ENCODE results near the gene ZFP1. TPM values are rescaled to one million over a fixed set of nuclear protein-coding genes. Genes with fewer than 3 reads are reported as not detected.

Gene ZFP1
- total RNA-seq, 6 experiments from 2014 or later, result 3.7 to 18.6 (median 9.3) TPM

DNA sequence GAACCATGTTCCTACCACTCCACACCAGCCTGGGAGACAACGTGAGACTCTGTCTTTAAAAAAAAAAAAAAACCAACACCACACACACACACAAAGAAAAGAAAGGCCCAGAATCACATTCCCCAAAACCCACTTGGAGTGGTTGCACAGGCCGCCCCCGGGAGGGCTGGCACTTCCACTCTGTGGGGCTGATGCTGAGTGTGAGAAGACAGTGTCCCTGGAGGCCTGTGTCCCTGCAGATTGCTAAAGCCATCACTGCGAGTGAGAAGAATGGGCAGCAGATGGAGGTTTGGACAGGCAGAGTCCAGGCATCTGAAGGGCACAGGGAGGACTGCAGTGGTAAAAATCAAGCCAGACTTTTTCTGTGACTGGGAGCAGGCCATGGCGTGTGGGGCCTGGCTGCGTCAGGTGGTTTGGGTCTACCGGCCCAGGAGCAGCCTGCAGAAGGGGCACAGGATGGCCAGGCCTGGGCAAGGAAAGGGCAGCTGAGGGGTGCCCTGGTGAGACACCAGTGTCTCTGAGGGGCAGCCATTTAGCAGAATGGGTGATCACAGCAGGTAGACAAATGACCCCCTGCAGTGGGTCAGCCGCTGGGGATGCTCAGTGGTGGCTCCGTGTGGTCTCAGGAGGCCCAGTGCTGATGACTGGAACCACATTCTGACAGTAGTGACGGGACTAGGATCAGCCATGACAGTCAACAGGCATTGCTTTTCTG is 45.6 kb downstream of the ZFP1 start:
- intact Hi-C loops (cut with DNase I), result no loop called here
- Histone ChIP-seq H3K4me1 (no peaks in the 10 kb centered on the region), H3K4me3 (no peak overlapping the region), H3K36me3 (no peaks in the 10 kb centered on the region), H3K27ac (no peak overlapping the region), H3K27me3 (no peaks in the 10 kb centered on the region), H3K9me3 (no peaks in the 10 kb centered on the region)
- TF ChIP-seq POLR2A (IDR thresholded peaks at IDR 0.05), result no peak
- TF ChIP-seq, protein P1, sequence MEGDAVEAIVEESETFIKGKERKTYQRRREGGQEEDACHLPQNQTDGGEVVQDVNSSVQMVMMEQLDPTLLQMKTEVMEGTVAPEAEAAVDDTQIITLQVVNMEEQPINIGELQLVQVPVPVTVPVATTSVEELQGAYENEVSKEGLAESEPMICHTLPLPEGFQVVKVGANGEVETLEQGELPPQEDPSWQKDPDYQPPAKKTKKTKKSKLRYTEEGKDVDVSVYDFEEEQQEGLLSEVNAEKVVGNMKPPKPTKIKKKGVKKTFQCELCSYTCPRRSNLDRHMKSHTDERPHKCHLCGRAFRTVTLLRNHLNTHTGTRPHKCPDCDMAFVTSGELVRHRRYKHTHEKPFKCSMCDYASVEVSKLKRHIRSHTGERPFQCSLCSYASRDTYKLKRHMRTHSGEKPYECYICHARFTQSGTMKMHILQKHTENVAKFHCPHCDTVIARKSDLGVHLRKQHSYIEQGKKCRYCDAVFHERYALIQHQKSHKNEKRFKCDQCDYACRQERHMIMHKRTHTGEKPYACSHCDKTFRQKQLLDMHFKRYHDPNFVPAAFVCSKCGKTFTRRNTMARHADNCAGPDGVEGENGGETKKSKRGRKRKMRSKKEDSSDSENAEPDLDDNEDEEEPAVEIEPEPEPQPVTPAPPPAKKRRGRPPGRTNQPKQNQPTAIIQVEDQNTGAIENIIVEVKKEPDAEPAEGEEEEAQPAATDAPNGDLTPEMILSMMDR (IDR thresholded peaks at IDR 0.05), result no peak
- ATAC-seq (no peak), DNase-seq (peak in 2 of 3 donors; percentile 3 to 33)
- 90% methylated on average over 4 of the region's 10 CpGs for WGBS (ENCODE audit: insufficient coverage, low coverage, low lambda C conversion rate, missing lambda C conversion rate)

DNA sequence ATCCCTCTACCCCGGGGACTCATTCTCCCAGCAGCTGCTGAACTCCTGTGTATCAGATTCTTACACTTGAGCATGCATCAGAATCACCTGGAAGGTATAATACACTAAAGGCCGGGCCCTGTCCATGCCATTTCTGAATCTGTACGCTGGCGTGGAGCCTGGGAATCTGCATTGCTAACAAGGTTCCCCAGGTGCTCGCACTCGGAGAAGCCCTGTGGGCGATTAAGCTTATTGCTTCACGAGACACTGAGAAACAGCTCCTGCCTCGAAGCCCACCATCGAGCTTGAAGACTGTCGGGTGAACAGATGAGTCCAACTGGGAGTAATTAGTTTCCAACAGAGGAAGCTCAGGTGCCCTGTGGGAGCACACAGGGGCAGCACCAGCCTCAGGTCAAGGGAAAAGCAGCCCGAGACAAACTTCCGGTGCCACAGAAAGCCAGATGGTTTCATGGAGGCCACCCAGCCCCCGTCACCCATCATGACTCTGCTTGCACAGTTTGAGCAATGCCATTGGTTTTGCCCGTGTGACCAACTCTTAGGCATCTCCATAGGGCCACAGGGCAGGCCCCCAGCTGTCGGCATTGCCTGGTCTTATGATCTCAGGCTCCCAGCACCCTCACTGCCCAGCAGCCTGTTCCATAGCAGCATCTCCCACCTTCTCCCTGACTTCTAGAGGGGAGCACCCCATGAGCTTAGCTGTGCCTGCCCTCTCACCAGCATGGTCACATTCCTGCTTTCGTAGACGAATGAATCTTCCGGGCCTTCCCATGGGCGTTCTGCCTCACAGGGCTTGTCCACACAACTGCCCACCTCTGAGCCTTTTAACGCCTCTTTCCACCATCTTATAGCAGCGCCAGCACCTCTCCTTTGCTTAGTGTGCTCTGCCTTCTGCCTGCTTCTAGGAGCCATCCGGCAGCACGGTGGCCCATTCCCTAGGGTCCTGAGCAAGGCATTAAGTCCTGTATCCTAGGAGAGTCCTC is 47.8 kb downstream of the ZFP1 start:
- no peak for TF ChIP-seq POLR2A (IDR thresholded peaks at IDR 0.05)
- TF ChIP-seq, protein P1 (IDR thresholded peaks at IDR 0.05), result no peak
- DNase-seq, result peak in 1 of 3 donors; percentile 27
- intact Hi-C loops (cut with DNase I), result no loop called here

DNA sequence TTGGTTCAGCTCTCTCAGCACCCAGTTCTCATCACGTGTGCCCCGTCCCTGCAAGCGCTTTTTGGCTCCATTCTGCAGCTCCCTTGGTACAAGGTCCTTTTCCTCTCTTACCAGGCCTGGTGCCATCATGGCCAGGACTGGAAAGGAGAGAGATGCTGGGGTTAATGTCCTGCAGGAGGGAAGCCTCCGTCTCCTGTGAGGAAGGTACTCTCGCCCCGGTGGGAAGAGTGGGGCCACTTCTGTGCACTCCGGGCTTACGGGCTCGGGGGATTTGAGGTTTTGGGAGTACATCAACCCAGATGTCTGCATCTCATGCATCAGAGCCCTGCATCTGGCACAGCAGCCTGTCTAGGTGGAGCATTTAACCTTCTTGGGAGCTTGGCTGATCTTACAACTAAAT is 48.5 kb downstream of the ZFP1 start:
- ATAC-seq, result peak in 2 of 4 donors; percentile 10 to 50
- WGBS (ENCODE audit: insufficient coverage, low coverage, low lambda C conversion rate, missing lambda C conversion rate), result 29% methylated on average over 6 of the region's 9 CpGs
- no peaks in the 10 kb centered on the region for H3K27me3 ChIP-seq
- H3K36me3 ChIP-seq, result no peaks in the 10 kb centered on the region
- H3K4me3 ChIP-seq, result no peak overlapping the region
- H3K9me3 ChIP-seq, result no peaks in the 10 kb centered on the region
- intact Hi-C loops (cut with DNase I), result no loop called here
- TF ChIP-seq, protein P1 (IDR thresholded peaks at IDR 0.05), result no peak
- no peak for TF ChIP-seq POLR2A (IDR thresholded peaks at IDR 0.05)
- H3K27ac ChIP-seq, result no peak overlapping the region
- DNase-seq, result no peak
- H3K4me1 ChIP-seq, result no peaks in the 10 kb centered on the region

More for the DNA sequence above, 47.8 kb downstream of the ZFP1 start:
- no peaks in the 10 kb centered on the region for H3K9me3 ChIP-seq
- WGBS (ENCODE audit: insufficient coverage, low coverage, low lambda C conversion rate, missing lambda C conversion rate), result 61% methylated on average over 9 of the region's 24 CpGs
- H3K36me3 ChIP-seq, result no peaks in the 10 kb centered on the region
- no peak for ATAC-seq
- no peak overlapping the region for H3K27ac ChIP-seq
- no peaks in the 10 kb centered on the region for H3K27me3 ChIP-seq
- no peak overlapping the region for H3K4me3 ChIP-seq
- no peaks in the 10 kb centered on the region for H3K4me1 ChIP-seq

DNA sequence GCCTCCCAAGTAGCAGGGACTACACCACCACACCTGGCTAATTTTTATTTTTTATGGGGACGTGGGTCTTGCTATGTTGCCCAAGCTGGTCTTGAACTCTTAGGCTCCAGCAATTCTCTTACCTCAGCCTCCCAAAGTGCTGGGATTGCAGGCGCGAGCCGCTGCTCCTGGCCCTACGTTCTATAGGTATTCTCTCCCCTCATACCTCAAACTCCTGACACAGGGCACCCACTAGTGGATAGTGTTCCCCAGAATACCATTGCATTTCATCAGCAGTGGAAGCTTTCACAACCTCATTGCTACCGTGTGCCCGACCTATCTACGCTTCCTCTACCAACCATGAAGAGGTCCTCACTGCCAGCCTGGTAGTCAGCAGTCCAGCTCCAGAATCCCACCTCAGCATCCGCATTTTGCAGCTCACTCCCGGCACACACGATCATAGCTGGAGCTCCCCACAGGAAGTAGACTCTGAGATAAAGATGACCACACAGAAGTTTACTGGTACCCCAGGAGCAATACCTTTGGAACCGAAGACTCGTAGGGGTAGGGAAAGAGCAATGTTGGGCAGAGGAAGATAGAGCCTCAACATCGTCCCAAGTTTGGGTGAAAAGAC is 49.3 kb downstream of the ZFP1 start:
- Histone ChIP-seq H3K27me3 (no peaks in the 10 kb centered on the region), H3K9me3 (no peaks in the 10 kb centered on the region), H3K27ac (no peak overlapping the region), H3K4me3 (no peak overlapping the region), H3K36me3 (no peaks in the 10 kb centered on the region), H3K4me1 (no peaks in the 10 kb centered on the region)
- 41% methylated on average over 12 of the region's 14 CpGs for WGBS (ENCODE audit: insufficient coverage, low coverage, low lambda C conversion rate, missing lambda C conversion rate)
- no peak for TF ChIP-seq POLR2A (IDR thresholded peaks at IDR 0.05)
- TF ChIP-seq, protein P1 (IDR thresholded peaks at IDR 0.05), result no peak
- no peak for ATAC-seq
- DNase-seq, result no peak
- intact Hi-C loops (cut with DNase I), result no loop called here
